GM13976 (cell line): ENCODE results near the gene FAM210B.

Experiments
- DNase-seq: peaks from one replicate; pipeline ENCODE4 v3.0.0; 2012; ENCODE audit warnings: low spot score
- CTCF ChIP-seq: IDR thresholded peaks from 2 replicates; pipeline ENCODE4 v1.5.1; 2012; ENCODE audit warnings: borderline replicate concordance, mild to moderate bottlenecking; ENCODE audit not compliant: insufficient read depth; ENCODE audit errors: extremely low read depth, missing control alignments, control extremely low read depth
- in situ Hi-C: fragments of 300-500 bp; cut with MboI; formaldehyde crosslinking; loops from one replicate; pipeline ENCODE4 v1.12.0; 2022; ENCODE audit warnings: low sequenced_read_pairs, mixed read lengths, inconsistent platforms; ENCODE audit not compliant: unreplicated experiment

FAM210B gene

GRCh38 chr20:56360133-56360907, 1.5 kb downstream of the FAM210B start:
- in situ Hi-C loops: no loop called here
- no peak for TF ChIP-seq CTCF
- DNase-seq: no peak

DNA sequence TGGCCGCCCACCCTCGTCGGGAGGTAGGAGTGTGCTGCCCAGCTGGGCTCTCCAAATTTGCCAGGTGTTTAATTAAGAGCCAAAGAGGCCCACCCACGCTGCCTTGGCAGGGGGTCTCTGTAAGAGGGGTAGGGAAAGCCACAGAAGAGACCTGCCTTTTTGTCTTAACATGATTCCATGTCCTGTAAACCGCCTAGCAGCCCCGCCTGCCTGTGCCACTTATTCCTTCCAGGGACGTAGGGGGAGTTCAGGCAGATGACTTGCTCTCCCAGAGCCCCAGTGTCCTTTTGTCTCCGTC, 2.1 kb downstream of the FAM210B start:
- in situ Hi-C loops: no loop called here
- no peak for DNase-seq
- TF ChIP-seq CTCF: no peak

DNA sequence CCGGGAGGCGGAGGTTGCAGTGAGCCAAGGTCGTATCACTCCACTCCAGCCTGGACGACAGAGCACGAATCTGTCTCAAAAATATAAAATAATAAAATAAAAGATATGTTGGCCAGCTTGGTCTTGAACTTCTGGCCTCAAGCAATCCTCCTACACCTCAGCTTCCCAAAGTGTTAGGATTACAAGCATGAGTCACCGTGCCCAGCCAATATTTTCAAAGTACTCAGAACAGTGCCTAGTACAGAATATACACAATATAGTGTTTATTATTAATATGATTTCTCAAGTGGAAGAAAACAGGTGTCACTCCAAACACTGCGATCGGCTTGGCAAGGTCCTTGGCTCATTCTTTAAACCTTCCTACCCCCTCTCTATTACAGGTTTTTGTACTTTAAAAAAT, 3.1 kb downstream of the FAM210B start:
- DNase-seq: no peak
- TF ChIP-seq CTCF: no peak
- in situ Hi-C loops: no loop called here

DNA sequence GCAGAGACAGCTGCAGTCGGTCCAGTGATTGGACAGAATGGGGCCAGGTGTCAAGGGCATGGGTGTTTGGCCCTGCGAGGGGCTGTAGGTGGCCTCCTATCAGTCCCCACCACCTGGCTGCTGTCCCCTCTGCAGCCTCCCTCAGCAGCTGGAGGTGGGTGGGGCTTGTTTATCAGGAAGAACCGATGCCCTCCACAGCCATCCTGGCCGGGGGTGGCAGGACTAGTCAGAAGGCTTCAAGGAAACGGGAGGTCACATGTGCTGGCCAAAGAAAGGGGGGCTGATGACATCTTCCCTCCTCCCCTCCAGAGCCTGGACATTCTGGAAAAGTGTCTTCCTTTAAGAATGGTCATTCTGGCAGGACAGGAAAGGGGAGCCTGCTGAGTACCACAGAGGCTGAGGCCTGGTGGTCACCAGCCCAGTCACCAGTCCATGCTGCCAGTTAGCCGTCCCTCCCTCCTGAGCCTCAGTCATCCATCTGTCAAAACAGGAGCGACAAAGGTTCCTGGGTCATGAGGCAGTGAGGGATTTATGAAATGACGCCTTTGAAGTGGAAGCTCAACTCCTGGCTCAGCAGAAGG, 4.1 kb downstream of the FAM210B start:
- in situ Hi-C loops: no loop called here
- no peak for DNase-seq
- no peak for TF ChIP-seq CTCF

GRCh38 chr20:56363491-56363890, 4.7 kb downstream of the FAM210B start:
- TF ChIP-seq CTCF: no peak
- DNase-seq: no peak
- in situ Hi-C loops: no loop called here

- no peak for DNase-seq
- TF ChIP-seq CTCF: no peak
- in situ Hi-C loops: no loop called here
Measured at GRCh38 chr20:56368351-56369134, 9.8 kb downstream of the FAM210B start.
